ENCODE measurements around the gene MCM5.

DNA sequence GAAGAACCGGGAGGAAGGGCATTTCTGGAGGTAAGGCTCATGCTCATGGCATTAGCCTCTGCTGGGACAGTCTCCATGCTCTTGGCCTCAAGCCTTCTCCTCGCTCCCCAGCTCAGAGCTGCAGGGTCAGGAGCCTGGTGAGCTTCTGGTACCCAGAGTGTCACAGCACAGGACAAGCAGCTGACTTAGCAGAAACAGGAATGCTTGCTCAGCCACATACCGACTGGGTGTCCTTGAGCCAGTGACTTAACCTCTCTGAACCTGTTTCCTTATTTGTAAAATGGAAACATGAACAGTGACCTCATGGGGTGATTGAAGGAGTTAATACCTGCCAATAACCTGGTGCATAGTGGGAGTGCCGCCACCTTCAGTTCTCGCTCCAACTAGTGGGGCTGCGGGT lies 72.5 kb downstream of the MCM5 start:
- TF ChIP-seq, protein P1, sequence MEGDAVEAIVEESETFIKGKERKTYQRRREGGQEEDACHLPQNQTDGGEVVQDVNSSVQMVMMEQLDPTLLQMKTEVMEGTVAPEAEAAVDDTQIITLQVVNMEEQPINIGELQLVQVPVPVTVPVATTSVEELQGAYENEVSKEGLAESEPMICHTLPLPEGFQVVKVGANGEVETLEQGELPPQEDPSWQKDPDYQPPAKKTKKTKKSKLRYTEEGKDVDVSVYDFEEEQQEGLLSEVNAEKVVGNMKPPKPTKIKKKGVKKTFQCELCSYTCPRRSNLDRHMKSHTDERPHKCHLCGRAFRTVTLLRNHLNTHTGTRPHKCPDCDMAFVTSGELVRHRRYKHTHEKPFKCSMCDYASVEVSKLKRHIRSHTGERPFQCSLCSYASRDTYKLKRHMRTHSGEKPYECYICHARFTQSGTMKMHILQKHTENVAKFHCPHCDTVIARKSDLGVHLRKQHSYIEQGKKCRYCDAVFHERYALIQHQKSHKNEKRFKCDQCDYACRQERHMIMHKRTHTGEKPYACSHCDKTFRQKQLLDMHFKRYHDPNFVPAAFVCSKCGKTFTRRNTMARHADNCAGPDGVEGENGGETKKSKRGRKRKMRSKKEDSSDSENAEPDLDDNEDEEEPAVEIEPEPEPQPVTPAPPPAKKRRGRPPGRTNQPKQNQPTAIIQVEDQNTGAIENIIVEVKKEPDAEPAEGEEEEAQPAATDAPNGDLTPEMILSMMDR (IDR thresholded peaks at IDR 0.05; ENCODE audit: low read length), result no peak
- no peak for TF ChIP-seq EZH2 (IDR thresholded peaks at IDR 0.05; ENCODE audit: borderline replicate concordance, low read length)
